ENCODE data around the gene AHNAK.

AHNAK gene

DNA sequence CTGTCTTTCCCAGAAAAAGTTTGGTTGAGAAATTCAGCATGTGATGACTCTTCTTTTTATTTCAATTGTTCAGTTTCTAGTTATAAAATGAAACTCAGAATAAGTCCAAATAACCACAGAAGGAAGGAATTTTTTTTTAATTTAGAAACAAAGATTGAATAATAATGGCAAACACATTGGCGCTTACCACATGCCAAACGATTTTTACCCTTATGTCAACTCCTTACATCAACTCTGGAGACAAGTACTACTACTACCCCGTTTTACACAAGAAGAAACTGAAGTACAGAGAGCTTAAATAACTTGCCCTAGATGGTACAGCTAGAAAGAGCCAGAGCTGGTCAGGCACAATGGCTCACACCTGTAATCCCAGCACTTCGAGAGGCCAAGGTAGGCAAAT is 52.4 kb downstream of the AHNAK start:
- no peak for DNase-seq

DNA sequence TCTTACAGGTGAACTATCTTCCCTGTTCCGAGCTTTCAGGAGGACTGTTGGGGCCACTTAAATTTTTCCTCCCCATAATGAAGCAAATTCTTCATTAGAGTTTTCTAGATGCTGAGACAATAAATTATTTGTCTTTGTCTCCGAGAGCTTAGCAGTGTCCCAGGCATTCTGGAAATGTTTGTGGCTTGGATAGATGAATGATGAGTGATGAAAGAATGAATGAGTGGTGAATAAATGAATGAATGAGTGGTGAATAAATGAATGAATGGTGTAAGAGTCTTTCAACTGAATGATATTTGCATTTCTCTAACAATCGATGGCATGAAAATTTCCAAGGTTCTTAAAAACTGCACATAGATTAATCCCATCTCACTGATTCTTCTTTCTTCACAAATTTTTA is 52.8 kb downstream of the AHNAK start:
- DNase-seq = no peak

DNA sequence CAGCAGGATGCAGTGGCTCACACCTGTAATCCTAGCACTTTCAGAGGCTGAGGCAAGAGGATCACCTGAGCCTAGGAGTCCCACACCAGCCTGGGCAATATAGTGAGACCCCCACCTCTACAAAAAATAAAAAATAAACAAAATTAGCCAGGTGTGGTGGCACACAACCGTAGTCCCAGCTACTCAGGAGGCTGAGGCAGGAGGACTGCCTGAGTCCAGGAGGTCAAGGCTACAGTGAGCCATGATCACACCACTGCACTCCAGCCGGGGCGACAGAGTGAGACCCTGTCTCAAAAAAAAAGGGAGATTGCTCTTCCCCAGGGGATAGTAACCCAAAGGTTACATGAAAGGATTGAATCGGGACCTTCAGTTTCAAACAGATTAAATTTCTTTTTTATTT is 54.0 kb downstream of the AHNAK start:
- no peak for DNase-seq

DNA sequence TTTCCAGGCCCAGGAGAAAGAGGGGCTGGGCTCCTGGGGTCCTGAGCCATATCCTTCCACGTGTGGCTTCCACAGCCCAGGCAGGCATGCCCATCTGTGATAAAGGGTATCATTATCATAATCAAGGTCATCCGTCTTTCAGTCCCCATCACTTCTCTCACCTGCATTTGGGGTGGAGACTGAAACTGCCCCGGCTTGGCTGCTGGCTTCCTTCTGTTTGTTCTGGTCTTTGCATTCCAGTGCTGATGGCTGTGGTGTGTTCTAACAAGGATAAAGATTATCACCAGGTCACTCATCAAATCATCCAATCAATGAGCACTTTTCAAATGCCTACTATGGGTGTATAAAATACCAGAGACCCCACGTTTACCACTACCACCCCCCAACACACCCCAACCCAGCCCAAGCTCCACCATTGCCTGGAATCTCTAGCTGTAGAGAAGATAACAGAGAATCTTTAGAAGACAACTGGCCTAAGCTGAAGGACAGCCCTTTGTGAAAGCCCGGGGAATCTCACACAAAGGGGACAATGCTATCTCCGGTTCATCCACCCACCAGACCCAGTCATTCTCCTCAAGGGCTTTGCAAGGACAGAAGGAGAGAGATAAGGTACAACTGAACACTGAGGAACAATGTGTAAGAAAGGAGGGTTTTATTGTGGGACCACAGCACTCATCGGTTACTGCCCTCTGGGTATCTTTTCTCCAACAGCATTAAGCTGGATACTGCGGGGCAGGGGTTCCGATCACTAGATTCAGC is 54.9 kb downstream of the AHNAK start:
- DNase-seq = no peak

DNA sequence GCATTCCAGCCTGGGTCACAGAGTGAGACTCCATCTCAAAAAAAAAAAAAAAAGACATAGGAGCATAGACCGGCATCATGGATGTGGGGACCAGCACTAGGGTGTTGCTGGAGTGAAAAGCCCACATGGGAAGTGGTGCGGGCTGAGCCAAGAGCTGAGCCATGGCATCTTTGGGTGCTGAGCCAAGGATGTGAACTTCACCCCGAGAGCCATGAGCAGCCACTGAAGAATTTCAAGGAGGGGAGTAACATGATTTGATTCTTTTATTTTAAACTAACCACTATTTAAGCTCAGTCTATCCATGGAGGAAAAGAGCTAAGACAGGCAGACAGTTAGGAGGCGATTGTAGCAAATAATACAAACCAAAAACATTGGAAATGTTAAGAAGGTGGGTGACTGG is 57.4 kb downstream of the AHNAK start:
- no peak for DNase-seq

DNA sequence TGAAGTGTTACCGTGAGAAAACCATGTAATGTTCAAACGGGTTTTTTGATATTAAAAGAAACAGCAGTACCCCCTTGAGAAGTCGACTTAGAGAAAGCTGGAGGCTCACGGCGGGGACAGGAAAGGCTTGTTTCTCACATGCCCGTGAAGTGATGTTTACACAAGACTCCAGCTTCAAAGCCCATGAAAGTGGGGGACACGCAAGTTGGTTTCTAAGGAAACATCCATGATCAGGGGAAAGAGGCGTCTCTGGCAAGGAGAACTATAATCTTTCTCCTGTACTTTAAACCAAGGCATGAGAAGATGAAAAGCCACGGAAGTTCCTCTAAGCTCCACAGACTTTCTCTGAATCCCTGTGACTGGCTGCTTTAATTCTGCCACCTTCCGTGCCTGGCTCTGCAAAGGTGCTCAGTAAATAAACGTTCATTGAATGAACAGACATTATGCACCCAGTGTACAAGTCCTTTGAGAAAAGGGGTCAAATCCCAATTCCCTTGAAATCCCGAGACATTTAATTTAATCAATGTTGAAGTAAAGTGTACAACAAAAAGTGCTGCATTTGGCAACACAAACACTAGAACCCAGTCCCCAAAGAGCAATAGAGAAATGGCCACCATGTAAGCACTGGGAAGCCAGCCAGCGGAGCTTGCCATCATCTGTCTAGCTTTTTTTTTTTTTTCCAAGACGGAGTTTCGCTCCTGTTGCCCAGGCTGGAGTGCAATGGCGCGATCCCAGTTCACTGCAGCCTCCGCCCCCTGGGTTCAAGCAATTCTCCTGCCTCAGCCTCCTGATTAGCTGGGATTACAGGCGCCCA is 58.7 kb downstream of the AHNAK start:
- DNase-seq = no peak

DNA sequence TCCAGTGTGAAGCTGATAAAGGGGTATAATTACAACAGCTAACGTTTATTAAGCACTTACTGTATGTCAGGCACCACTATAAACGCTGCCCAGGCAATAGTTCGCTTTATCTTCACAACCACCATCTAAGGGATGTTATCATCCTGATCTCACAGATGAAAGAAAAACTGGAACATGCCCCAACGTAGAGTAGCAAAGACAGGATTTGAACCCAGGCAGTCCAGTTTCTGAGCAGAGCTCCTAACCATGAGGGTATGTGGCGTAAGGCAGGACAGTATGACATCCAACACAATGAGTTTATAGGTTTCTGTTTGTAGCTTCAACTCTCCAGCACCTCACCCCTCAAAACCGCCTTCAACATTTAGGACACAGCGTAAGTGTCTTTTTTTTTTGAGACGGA is 59.5 kb downstream of the AHNAK start:
- DNase-seq = no peak

DNA sequence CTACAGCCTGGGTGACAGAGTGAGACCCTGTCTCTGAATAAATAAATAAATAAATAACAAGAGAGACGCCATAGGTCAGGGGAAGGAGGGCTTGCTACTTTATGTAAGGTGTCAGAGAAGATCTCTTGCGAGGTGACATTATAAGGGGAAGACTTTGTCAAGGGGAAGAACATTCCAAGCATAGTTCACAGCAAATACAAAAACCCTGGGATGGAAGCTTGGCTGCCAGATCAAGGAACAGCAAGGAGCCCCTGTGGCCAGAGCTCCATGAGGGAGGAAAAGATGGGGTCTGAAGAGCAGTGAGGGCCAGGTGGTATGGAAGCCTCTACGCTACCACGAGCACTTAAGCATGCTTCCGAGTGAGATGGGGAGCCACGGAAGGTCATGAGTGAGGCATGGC is 62.3 kb downstream of the AHNAK start:
- no peak for DNase-seq

DNA sequence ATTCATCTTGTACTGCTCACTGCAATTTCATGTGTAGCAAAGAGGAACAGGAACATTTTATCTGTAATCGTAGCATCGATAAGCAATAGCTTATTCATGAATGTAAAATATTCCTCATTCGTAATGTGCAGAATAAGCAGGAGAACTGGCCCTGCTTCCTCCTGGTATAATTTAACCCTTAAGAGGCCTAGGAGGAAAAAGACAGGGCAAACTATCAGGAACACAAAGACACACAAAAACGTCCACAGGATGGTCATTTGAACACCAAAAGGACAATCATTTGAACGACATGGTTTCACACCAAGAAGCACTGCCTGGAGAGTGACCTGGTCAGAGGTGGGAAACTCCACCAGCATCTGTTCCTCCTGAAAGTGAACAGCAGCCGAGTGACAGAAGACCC is 63.9 kb downstream of the AHNAK start:
- DNase-seq = no peak

DNA sequence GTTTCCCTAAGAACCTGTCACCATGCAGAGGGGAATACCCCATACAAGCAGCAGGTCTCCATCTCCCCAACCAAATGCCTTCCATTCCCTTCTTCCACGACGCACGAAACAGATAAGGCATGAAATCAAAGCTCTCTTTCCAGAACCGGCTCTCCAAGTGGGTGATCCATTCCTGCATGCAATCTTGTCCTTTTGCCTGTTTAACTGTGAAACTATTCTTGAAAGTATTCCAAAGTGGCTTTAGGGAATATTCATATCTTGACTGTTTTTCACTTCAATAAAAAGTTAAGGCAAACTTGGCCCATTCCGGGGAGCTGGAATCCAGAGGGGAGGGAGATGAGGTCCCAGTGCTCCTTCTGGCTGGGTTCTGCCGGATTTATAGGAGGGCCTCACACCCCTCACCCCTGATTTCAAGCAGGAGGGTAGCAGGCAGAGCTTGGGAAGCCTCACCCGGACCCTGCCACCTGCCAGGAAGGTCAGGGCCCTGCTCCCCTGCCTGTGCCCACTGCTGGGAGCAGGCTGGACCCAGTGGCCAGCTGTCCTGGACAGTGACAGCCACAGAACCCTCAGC is 66.9 kb downstream of the AHNAK start:
- DNase-seq = no peak

DNA sequence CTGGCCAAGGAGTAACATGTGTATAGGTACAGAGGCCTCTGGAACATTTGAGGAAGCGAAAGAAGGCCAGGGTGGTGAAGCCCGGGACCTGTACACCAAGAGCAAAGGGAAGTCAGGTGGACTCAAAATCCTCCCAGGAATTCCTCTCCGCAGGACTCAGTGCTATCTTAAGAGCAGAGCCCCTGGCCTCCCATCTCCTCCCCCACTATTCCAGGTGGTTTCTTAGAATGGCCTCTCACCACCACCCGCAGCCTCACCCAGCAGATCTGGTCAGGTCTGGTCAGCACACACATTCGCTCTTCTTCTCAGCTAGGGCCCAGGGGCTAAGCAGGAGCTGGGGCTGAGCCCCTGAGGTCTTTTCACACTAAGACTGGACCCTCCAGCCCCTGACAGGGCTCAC is 68.7 kb downstream of the AHNAK start:
- DNase-seq = no peak

DNA sequence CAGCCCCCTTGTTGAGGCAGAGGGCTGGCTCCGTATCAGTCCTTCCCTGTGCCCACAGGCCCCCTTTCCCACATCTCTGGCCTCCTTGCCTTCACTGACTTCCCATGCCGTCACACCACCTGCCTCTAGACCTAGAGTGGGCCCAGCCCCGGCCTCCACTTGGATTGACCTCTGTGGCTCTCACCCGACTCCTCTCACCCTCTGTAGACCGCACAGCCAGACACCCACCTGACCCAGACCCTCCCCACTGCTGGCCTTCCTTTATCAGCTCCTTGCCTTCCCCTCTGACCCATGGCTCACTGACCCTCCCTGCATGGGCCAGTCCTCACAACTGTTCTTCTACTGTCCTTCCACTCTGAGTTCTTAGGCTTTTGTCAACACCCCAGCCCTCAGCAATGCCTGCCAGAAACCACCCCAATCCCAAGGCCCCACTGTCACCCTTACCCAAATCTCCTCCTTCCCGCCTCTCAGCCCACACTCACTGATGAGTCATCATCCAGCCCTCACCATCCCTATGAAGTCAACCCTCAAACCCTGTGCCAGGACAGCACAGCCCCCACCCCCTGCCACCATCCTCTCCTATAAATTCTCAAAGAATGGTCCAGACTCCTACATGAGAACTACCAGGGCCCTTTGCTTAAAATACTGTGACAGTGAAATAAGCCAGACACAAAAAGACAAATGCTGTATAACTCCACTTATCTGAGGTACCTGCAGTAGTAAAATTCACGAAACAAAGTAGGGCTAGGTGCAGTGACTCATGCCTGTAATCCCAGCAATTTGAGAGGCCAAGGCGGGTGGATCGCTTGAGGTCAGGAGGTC is 74.3 kb downstream of the AHNAK start:
- DNase-seq = no peak

DNA sequence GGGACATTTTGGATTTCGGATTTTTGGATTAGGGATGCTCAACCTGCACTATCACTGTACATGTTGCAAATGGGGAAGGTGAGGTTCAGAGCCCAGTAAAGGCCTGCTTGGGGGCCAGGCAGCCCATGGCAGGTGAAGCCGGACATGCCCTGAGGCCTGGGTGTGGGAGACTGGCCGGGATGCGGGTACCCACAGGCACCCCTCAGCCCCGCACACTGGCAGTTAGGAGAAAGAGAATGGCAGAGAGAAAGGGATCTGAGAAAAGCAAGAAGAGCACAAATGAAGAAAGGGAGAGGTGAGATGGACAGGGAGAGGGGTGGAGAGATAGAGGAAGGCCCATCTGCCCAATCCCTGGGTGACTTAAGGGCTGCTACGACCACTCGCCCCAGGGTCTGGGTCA is 75.0 kb downstream of the AHNAK start:
- DNase-seq = no peak

DNA sequence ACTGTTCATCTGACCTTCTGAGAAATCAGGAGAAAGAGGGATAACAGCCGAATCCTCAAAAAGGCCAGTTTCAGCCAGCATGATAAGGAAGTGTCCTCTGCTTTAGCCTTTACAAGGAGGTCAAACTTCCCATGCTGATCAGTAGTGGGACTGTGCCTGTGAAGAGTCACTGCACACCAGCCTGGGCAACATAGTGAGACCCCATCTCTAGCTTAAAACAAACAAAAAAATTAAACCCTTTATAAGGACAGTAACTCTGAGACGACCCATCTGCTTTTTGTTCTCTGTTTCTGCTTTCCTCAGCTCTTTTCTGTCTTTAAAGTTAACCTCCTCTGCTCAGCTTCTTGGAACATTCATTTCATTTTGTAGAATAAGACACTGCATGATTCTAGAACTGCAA is 78.0 kb downstream of the AHNAK start:
- DNase-seq = no peak

DNA sequence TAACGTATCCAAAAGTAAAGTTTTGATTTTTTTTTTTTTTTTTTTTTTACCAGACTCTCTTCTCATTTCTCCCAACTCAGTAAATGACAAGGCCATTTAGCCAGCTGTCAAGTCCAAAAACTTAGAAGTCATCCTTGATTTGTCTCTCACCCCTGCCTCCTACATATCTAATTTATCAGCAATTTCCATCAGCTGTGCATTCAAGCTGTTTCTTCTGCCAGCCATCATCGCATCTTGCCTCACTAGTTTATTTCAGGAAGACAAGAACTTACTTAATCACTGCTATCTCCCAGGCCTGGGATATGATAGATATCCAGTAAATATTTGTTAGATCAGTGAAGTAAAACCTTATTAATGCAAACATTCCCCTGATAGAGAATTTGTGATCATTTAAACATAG is 80.2 kb downstream of the AHNAK start:
- DNase-seq = no peak

DNA sequence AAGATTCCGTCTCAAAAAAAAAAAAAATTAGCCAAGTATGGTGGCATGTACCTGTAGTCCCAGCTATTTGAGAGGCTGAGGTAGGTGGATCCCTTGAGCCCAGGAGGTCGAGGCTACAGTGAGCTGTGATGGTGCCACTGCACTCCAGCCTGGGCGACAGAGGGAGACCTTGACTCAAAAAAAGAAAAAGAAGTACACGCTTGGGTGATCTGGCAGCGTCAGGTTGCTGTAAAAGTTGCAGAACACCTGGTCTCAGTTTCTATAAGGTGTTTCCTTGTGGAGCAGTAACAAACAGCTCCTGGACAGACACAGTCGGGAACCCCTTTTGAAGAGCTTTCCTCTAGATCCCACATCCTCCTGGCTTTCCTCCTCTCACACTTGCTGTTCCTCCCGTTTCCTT is 82.0 kb downstream of the AHNAK start:
- no peak for DNase-seq

DNA sequence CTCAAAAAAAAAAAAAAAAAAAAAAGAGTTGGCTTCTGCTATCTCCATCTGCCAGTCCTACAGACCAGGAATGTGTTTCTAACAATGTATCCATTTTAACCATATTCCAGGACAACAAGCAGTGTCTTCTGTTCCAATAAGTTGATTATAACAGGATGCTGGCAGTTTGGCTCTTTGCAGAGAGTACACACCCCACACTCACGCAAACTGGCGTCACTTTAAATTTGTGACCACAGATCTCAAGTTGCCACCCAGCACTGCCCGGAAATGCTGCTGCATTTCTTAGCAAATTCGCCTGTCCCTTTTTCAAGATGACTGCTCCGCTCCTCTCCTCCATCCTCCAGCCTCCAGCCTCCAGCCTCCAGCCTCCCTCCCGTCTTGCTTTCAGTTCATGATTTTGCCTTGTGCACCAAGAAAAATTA is 83.5 kb downstream of the AHNAK start:
- DNase-seq = no peak

DNA sequence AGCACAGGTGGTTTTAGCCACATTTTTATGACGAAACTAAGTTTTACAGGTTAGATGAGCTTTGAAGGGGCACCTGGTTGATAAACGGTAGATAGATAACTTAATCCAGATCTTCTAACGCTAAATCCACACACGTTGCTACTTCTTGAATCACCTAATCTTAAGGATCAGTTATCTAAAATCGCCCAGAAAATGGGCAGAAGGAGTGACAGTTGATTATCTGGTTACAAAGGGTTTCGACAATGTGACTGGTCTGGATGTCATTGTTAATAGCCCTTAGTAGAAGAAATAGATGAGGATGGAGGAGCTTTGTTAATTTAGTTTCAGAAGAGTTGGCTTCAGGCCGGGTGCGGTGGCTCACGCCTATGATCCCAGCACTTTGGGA is 84.1 kb downstream of the AHNAK start:
- no peak for DNase-seq

DNA sequence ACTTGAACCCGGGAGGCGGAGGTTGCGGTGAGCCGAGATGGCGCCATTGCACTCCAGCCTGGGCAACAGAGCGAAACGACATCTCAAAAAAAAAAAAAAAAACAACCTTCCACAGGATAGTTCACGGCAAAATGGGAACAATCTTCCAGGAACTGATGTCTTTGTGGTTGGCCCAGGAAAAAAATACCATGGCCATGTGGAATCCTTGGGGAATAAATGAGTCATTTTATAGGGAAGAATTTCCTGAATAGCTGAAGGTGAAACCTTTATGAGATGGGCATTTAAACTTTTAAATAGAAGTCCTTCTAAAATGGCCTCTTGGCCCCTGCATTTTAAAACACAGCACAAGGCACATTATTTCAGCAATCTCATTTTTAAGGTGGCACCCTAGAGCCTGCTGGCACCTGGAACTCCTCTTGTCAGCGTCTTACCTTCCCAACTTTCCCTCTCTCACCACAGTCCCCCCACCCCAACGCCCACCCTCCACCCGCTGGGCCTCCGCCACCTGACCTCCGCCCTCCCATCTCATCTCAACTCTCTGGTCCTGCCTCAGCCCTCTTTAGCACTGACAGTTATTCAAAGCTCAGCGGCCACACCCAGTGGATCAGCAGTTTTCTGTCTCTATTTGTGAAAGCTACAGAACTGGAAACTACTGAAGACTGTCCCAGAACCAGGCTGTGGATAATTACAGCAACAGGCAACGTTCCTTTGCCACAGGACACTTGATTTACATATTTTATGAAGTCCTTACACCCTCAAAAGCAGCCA is 84.7 kb downstream of the AHNAK start:
- no peak for DNase-seq

DNA sequence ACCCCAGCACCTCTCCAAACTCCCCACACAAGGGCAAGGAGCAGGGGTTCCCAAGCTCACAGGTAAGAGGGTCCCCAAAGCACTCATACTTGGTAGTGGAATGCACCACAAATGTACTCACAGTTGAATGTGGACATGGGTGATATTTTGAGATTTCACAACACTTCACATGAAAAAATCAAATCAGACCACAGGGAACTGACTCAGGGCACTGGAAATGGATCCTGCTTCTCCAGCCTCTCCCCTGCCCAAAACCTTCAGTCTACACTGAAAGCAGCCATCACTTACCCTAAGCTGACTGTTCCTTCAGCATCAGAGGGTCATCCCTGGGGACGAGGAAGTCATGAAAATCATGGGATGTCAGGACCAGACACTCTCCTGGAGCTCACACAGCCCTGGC is 87.5 kb downstream of the AHNAK start:
- DNase-seq = no peak

DNA sequence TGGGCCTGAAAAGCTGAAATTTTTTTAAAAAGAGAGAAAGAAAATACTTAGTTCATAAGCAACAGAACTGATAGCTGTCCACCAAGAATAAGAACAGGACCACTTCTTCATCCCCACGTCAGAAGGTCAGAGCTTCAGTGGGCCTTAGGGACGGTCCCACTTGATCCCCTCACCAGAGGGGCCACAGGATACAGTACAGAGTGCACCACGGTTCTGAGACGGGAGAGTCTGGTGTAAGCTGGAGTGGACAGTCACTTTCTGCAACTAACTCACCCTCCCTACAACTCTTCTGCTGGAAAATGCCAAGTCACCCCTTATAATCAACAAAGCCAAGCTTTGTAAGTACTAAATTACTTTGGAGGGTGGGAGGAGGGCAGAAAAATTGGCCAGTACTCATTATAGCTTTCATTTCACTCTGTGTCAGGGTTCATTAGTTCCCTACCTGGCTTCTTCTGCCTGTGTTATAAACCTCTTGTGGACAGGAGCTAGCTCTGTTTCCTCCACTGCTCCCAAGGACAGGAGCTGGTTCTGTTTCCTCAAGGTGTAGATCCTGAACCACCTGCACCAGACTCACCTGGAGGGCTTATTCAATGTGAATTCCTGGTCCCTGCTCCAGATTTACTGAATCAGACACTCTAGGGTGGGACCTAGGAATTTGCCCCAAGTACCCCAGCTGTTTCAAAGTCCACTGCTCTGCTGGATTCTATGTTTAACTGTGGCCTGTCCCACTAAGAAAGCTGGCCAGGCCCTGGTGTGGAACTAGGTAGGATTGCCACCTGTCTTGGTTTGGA is 88.2 kb downstream of the AHNAK start:
- no peak for DNase-seq

DNA sequence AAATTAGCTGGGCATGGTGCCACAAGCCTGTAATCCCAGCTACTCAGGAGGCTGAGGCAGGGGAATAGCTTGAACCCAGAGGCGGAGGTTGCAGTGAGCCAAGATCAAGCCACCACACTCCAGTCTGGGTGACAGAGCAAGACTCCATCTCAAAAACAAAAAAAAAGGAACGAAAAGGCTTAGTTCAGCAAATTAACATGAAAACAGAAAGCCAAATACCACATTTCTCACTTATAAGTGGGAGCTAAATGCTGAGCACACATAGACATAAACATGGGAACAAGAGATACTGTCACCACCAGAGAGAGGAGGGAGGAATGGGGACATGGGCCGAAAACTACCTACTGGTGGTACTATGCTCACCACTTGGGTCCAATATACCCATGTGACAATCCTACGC is 89.1 kb downstream of the AHNAK start:
- no peak for DNase-seq
